Suprapubic skin (tissue), 4 donors: ENCODE data around the gene LRSAM1. TPM values are rescaled to one million over a fixed set of nuclear protein-coding genes. Genes with fewer than 3 reads are reported as not detected.

Experiments
- DNase-seq, 2 donors: peaks; one replicate each; pipeline ENCODE4 v3.0.0-alpha.2; 2019; ENCODE audit warnings: low spot score in 2 of 2
- H3K27ac ChIP-seq: fragments of 200-600 bp; sonication (generic); one replicate; pipeline ENCODE4 v1.5.1; 2019
- H3K27me3 ChIP-seq: fragments of 200-600 bp; sonication (generic); one replicate; pipeline ENCODE4 v1.5.1; 2019
- H3K36me3 ChIP-seq: fragments of 200-600 bp; sonication (generic); one replicate; pipeline ENCODE4 v1.5.1; 2019
- H3K4me1 ChIP-seq: fragments of 200-600 bp; sonication (generic); one replicate; pipeline ENCODE4 v1.5.1; 2019
- H3K4me3 ChIP-seq: fragments of 200-600 bp; sonication (generic); one replicate; pipeline ENCODE4 v1.5.1; 2019; ENCODE audit warnings: mild to moderate bottlenecking
- H3K9me3 ChIP-seq: fragments of 200-600 bp; sonication (generic); one replicate; pipeline ENCODE4 v1.5.1; 2019
- EP300 ChIP-seq: sonication (generic); formaldehyde crosslinking; IDR thresholded peaks from one replicate; pipeline ENCODE4 v1.6.1; 2017; ENCODE audit warnings: antibody characterized with exemption
- POLR2A ChIP-seq, 2 donors: fragments of 450-650 bp; IDR thresholded peaks; one replicate each; pipeline ENCODE4 v1.6.1; 2017; ENCODE audit warnings: antibody characterized with exemption in 2 of 2, mild to moderate bottlenecking in 2 of 2, moderate library complexity in 2 of 2
- POLR2AphosphoS5 ChIP-seq, 3 donors: sonication (generic); formaldehyde crosslinking; IDR thresholded peaks; one replicate each; pipeline ENCODE4 v1.6.1; 2017; ENCODE audit warnings: antibody characterized with exemption in 3 of 3
- WGBS: methylation state at CpG from one replicate; pipeline ENCODE4 v1.1.5; 2018; 5-methylcytosine and 5-hydroxymethylcytosine counted together
- total RNA-seq, 4 donors: library from RNA; depleted of rRNA; stranded (reverse); fragments of >200 nt; gene quantifications; one replicate each; pipeline ENCODE4 v1.1.0, GENCODE V29; 2016
- TF ChIP-seq, protein P1 (sequence below), 2 donors: fragments of 200-600 bp in 1 of 2; fragments of 450-650 bp in 1 of 2; sonication (generic) in 1 of 2; IDR thresholded peaks; one replicate each; pipeline ENCODE4 v1.5.1; 2016 to 2019; ENCODE audit warnings: antibody characterized with exemption in 2 of 2, mild to moderate bottlenecking in 1 of 2, moderate library complexity in 1 of 2

LRSAM1 gene
- total RNA-seq, 4 donors from 2014 or later = 31.2 to 84.7 (median 37.2) TPM

DNA sequence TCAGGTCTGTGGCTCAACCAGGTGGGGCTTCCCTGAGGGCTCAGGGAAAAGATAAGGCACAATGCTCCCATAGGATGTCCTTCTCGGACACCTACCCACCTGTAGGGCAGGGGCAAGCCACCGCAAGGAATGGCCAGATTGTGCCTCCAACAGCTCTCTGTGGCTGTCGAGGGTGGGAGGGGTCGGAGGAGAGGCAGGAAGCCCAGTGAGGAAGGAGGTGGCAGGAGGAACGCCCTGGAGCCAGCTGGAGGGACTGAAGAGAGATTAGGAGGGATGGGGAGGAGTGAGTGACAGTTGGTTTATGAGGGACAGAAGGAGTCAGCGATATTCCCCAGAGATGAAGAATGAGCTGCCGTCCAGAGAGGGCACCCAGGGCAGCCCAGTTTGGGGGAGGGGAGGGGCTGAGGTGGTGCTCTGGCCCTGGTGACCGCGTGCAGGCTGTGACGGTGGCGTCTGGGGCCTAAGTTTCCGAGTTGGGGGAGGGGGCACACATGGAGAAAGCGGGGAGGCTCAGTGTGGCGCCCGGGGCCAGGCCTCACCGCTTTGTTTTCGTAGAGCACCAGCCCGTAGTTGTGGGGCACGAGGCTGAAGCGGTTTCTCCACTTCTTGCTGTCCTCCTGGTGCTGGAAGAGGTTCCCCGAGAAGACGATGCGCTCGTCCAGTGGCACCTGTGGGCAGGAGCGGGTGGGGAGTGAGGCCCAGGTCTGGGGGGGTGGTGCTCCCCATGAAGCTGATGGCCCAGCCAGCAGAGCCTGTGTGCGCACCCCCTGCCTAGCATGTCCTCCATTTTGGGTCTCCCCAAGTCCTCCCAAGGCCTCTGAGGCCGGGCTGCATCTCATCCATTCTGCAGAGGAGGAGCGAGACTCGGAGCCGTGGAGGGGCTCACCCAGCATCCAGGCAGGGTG lies 75.6 kb downstream of the LRSAM1 start:
- Histone ChIP-seq H3K27ac (no peak overlapping the region), H3K4me1 (peaks cover 10% of the 10 kb centered on the region), H3K36me3 (peaks cover 67% of the 10 kb centered on the region), H3K27me3 (no peaks in the 10 kb centered on the region), H3K9me3 (no peaks in the 10 kb centered on the region), H3K4me3 (no peak overlapping the region)
- no peak for DNase-seq
- TF ChIP-seq POLR2AphosphoS5 (IDR thresholded peaks at IDR 0.05) = no peak
- TF ChIP-seq, protein P1, sequence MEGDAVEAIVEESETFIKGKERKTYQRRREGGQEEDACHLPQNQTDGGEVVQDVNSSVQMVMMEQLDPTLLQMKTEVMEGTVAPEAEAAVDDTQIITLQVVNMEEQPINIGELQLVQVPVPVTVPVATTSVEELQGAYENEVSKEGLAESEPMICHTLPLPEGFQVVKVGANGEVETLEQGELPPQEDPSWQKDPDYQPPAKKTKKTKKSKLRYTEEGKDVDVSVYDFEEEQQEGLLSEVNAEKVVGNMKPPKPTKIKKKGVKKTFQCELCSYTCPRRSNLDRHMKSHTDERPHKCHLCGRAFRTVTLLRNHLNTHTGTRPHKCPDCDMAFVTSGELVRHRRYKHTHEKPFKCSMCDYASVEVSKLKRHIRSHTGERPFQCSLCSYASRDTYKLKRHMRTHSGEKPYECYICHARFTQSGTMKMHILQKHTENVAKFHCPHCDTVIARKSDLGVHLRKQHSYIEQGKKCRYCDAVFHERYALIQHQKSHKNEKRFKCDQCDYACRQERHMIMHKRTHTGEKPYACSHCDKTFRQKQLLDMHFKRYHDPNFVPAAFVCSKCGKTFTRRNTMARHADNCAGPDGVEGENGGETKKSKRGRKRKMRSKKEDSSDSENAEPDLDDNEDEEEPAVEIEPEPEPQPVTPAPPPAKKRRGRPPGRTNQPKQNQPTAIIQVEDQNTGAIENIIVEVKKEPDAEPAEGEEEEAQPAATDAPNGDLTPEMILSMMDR (IDR thresholded peaks at IDR 0.05) = no peak
- no peak for TF ChIP-seq EP300
- no peak for TF ChIP-seq POLR2A (IDR thresholded peaks at IDR 0.05)
- WGBS = 78% methylated on average over 19 of the region's 30 CpGs

DNA sequence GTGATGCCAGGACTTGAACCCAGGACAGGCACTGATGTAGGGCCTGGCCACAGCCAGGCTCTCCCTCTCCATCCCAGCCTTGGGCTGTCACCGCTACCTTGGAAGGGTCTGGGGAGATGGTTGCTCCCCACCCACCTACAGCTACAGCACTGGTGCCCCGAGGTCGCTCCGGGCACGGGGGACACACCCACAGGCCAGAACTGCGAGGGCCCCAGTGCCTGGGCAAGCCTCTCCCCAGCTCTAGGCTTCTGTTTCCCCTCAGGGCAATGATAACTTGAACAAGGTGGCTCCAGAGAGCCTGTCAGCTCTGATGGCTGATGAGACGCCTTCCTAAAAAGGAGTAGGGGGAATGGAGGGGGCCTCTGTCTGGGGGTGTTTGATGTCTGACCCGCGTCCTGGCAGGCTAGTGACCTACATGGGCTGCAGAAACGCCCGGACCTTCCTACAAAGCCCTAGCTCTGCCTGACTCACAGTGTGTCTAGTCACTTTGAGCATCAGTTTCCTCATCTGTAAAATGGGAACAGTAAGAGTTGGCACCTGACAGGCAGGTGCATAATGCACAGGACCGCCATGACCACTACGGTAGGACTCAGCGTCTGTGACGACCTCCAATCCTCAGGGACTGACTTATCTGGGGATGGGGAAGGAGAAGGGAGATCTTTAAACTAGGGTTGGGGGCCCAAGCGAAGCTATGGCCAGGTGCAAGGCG lies 76.4 kb downstream of the LRSAM1 start:
- WGBS = 97% methylated on average over 8 of the region's 17 CpGs
- Histone ChIP-seq H3K36me3 (peaks cover 67% of the 10 kb centered on the region), H3K4me3 (no peak overlapping the region), H3K27ac (no peak overlapping the region), H3K4me1 (peaks cover 2% of the 10 kb centered on the region), H3K9me3 (no peaks in the 10 kb centered on the region), H3K27me3 (no peaks in the 10 kb centered on the region)
- no peak for DNase-seq
- no peak for TF ChIP-seq POLR2A (IDR thresholded peaks at IDR 0.05)
- TF ChIP-seq, protein P1 (IDR thresholded peaks at IDR 0.05) = no peak
- TF ChIP-seq POLR2AphosphoS5 (IDR thresholded peaks at IDR 0.05) = no peak
- no peak for TF ChIP-seq EP300

DNA sequence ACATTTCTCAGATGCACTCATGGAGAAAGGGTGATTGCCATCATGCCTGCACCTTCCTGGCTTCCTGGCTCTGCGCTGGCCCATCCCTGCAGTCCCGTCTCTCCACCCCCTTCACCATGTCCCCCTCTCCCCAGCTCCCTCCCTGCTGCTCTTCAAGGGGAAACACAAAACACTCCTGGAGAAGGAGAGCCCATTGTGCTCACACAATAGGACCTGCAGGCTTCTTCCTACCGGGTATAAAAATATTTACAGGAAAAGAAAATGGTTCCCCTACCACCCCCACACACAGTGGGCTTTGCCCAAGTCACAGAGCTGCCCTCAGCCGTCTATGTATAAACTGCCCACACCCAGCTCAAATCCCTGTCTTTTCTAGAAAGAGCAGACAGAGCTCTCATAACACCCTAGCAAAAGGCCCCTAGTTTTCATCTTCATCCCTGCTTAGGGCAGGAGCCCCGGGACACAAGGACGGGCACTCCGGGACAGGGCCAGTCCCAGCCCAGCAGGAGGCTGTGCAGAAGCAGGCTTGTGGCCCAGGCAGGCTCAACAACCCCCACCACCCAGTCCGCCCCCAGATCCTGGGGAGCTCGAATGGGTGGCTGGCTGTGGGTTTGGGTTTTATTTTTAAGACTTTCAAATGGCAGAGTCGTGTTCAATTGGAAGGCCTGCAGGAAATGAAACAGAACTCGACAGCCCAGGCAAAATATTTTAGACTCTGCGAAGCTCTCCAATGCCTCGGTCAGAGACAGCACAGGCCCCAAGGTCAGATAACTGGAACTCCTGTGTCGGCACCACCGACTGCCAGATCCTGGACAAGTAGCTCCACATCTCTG lies 77.3 kb downstream of the LRSAM1 start:
- Histone ChIP-seq H3K27ac (peak overlapping the region; percentile 40), H3K4me3 (no peak overlapping the region), H3K9me3 (no peaks in the 10 kb centered on the region), H3K36me3 (peaks cover 61% of the 10 kb centered on the region), H3K4me1 (no peaks in the 10 kb centered on the region), H3K27me3 (no peaks in the 10 kb centered on the region)
- DNase-seq = no peak
- WGBS = 63% methylated on average over 9 of the region's 15 CpGs
- TF ChIP-seq POLR2AphosphoS5 (IDR thresholded peaks at IDR 0.05) = no peak
- TF ChIP-seq, protein P1 (IDR thresholded peaks at IDR 0.05) = no peak

DNA sequence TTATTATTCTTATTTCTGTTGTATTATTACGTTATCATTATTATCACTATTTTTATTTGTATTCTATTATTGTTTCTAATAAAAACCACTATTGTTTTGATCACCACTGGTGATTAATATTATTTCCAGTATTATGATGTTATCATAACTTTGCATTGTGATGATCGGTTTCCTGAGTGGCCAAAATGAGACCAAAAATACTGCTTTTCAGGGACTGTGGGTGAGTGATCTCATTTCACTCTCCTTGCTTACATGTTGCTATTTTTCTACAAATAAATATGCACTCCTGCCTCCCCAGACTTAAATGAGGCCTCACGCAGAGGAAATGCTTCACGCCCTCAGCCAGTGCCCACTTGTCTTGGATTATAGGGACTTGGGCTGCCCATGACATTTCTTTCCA lies 78.4 kb downstream of the LRSAM1 start:
- Histone ChIP-seq H3K27ac (peak overlapping the region; percentile 40), H3K4me3 (no peak overlapping the region), H3K36me3 (peaks cover 51% of the 10 kb centered on the region), H3K9me3 (no peaks in the 10 kb centered on the region), H3K27me3 (no peaks in the 10 kb centered on the region), H3K4me1 (no peaks in the 10 kb centered on the region)
- no peak for DNase-seq
- no peak for TF ChIP-seq EP300
- TF ChIP-seq, protein P1 (IDR thresholded peaks at IDR 0.05) = peak in 1 of 2 donors; percentile 0
- TF ChIP-seq POLR2A (IDR thresholded peaks at IDR 0.05) = no peak
- WGBS = 88% methylated on average over 4 of the region's 4 CpGs
